ENCODE data around the gene BCO1. TPM values are rescaled to one million over a fixed set of nuclear protein-coding genes. Genes with fewer than 3 reads are reported as not detected.
A peak's percentile ranks its signal among the peaks of the same experiment; 100 is the strongest.

Gene BCO1, protein sequence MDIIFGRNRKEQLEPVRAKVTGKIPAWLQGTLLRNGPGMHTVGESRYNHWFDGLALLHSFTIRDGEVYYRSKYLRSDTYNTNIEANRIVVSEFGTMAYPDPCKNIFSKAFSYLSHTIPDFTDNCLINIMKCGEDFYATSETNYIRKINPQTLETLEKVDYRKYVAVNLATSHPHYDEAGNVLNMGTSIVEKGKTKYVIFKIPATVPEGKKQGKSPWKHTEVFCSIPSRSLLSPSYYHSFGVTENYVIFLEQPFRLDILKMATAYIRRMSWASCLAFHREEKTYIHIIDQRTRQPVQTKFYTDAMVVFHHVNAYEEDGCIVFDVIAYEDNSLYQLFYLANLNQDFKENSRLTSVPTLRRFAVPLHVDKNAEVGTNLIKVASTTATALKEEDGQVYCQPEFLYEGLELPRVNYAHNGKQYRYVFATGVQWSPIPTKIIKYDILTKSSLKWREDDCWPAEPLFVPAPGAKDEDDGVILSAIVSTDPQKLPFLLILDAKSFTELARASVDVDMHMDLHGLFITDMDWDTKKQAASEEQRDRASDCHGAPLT
- not detected for polyA plus RNA-seq (2012; ENCODE audit: missing spikeins)

GRCh38 chr16:81238296-81239011, at the start of gene BCO1:
BCO1 (plus strand) TSS chr16:81238689; CDS start chr16:81238909, 220 bp downstream.
- FAIRE-seq (no peak), DNase-seq (ENCODE audit: insufficient read length) (no peak)
- no peak for TF ChIP-seq TAF1 (IDR thresholded peaks at IDR 0.05; ENCODE audit: borderline replicate concordance, low read depth, low read length)
- TF ChIP-seq POLR2A (IDR thresholded peaks at IDR 0.05; ENCODE audit: low read depth, low read length), result no peak
- no peak for TF ChIP-seq POLR2AphosphoS5 (IDR thresholded peaks at IDR 0.05; ENCODE audit: low read depth, low read length)

DNA sequence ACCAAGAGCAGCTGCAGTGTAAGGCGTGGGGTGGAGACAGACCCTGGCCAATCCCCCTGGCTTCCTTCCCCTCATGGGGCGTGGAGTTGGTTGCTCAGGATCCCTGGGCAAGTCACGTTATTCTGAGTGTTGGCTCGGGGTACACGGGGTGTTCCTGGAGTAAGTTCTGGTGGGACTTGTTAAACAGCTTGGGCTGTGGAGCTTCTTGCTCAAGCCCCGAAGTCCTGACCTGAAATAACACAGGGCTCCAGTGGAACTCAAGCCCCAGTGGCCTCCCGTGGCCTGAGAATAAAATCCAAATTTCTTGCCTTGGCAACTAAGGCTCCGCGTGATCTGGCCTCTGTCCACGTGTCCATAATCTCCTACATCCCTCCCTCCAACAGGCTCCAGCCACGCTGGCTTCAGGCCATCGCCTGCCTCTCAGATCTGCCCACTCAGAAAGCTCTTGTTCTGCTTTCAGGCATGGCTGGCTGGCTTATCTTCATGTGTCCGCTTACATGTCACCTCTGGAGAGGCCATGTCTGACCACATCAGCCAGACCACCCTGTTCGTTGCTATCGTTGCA, 49.3 kb upstream of the BCO1 start:
- DNase-seq (ENCODE audit: insufficient read length) (no peak), FAIRE-seq (no peak)
- TF ChIP-seq POLR2AphosphoS5 (IDR thresholded peaks at IDR 0.05; ENCODE audit: low read depth, low read length) (no peak), POLR2A (IDR thresholded peaks at IDR 0.05; ENCODE audit: low read depth, low read length) (no peak), TAF1 (IDR thresholded peaks at IDR 0.05; ENCODE audit: borderline replicate concordance, low read depth, low read length) (no peak)

DNA sequence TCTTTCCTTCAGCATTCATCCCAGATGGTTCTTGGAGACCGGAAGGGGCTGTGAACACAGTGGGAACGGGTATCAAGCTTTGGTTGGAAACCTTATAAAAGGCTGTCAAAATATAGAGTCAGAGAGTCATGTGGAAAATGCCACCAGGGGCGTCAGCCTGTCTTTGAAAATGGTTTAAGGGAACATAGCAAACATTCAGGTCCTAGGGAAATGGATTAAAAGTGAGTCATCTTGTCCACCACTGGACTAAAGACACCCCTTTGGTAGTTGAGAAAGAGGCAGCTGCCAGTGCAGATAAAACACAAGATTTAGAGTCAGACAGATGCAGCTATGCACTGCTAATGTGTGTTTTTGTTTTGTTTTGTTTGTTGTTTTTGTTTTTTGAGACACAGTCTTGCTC, 47.8 kb upstream of the BCO1 start:
- TF ChIP-seq TAF1 (IDR thresholded peaks at IDR 0.05; ENCODE audit: borderline replicate concordance, low read depth, low read length), result no peak
- TF ChIP-seq POLR2AphosphoS5 (IDR thresholded peaks at IDR 0.05; ENCODE audit: low read depth, low read length), result no peak
- TF ChIP-seq POLR2A (IDR thresholded peaks at IDR 0.05; ENCODE audit: low read depth, low read length), result no peak
- no peak for DNase-seq (ENCODE audit: insufficient read length)
- no peak for FAIRE-seq

- no peak for FAIRE-seq
- DNase-seq (ENCODE audit: insufficient read length), result no peak
- TF ChIP-seq POLR2AphosphoS5 (IDR thresholded peaks at IDR 0.05; ENCODE audit: low read depth, low read length) (no peak), TAF1 (IDR thresholded peaks at IDR 0.05; ENCODE audit: borderline replicate concordance, low read depth, low read length) (no peak), POLR2A (IDR thresholded peaks at IDR 0.05; ENCODE audit: low read depth, low read length) (no peak)
These were observed 42.5 kb upstream of the BCO1 start for GRCh38 chr16:81195885-81196534.

- TF ChIP-seq POLR2A (IDR thresholded peaks at IDR 0.05; ENCODE audit: low read depth, low read length) (no peak), TAF1 (IDR thresholded peaks at IDR 0.05; ENCODE audit: borderline replicate concordance, low read depth, low read length) (no peak), POLR2AphosphoS5 (IDR thresholded peaks at IDR 0.05; ENCODE audit: low read depth, low read length) (no peak)
- no peak for FAIRE-seq
- DNase-seq (ENCODE audit: insufficient read length), result no peak
These were observed 39.9 kb upstream of the BCO1 start for GRCh38 chr16:81198635-81199034.

DNA sequence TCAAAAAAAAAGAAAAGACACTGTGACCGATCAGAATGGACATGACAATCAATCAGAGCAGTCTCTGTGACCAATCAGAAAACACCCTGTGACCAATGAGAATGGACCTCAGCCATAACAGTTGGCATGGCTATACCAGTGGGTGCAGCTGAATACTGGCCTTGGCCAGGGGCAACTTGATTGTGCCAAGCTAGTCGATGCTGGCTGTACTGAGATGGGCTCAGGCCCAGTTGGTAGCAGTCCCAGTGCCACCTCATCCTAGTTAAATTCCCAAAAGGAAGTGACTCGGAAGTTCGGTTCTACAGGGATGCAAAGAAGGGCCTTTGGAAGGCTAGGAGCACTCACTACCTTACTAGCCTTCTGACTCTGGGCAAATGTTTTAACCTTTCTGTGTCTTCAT, 37.2 kb upstream of the BCO1 start:
- no peak for TF ChIP-seq TAF1 (IDR thresholded peaks at IDR 0.05; ENCODE audit: borderline replicate concordance, low read depth, low read length)
- TF ChIP-seq POLR2AphosphoS5 (IDR thresholded peaks at IDR 0.05; ENCODE audit: low read depth, low read length), result no peak
- no peak for TF ChIP-seq POLR2A (IDR thresholded peaks at IDR 0.05; ENCODE audit: low read depth, low read length)

DNA sequence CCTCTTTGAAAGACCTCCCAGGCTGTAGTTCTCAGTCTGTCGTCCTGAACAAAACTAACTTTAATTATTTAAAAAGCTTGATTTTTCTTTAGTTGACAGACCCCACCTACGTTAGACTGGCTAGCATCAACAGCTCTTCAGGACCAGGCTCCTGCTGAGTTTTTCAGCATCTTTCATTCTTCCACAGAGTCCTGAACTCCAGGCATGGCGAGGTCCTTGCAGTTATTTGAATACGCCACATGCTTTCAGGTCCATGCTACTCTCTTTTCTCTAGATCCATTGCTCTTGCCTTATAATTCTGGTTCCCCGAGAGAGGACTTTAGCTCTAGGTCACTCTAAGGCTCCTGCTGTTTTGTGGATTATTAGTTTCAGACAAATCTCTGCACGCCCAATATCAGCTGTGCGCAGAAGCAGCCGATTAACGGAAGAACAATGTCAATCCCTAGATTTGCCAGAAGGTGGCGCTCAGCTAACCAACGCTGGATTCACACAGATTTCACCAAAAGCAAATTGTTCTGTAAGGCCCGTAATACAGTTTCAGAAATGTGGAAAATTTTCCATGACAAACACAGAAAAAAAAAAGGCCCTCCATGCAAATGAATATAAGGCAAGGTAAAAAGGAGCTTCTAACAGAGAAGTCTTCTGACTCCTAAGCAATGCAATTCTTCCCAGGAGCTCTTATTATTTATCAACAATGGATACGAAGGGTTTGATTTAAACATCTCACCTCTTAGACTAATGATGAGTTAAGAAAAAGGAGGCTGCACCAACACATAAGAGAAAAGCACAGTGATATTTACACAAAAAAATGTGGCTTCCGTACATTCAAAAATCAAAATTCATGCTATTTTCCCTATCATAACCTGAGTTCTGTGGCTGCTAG, 33.5 kb upstream of the BCO1 start:
- DNase-seq (ENCODE audit: insufficient read length) (peak; percentile 42), FAIRE-seq (no peak)
- TF ChIP-seq POLR2A (IDR thresholded peaks at IDR 0.05; ENCODE audit: low read depth, low read length) (no peak), POLR2AphosphoS5 (IDR thresholded peaks at IDR 0.05; ENCODE audit: low read depth, low read length) (no peak), TAF1 (IDR thresholded peaks at IDR 0.05; ENCODE audit: borderline replicate concordance, low read depth, low read length) (no peak)

More for the DNA sequence above, 37.2 kb upstream of the BCO1 start:
- DNase-seq (ENCODE audit: insufficient read length) (no peak), FAIRE-seq (no peak)

- no peak for TF ChIP-seq TAF1 (IDR thresholded peaks at IDR 0.05; ENCODE audit: borderline replicate concordance, low read depth, low read length)
- DNase-seq (ENCODE audit: insufficient read length) (no peak), FAIRE-seq (no peak)
These were observed 31.4 kb upstream of the BCO1 start for GRCh38 chr16:81207076-81207475.

- no peak for DNase-seq (ENCODE audit: insufficient read length)
- no peak for TF ChIP-seq TAF1 (IDR thresholded peaks at IDR 0.05; ENCODE audit: borderline replicate concordance, low read depth, low read length)
- TF ChIP-seq POLR2A (IDR thresholded peaks at IDR 0.05; ENCODE audit: low read depth, low read length), result no peak
- TF ChIP-seq POLR2AphosphoS5 (IDR thresholded peaks at IDR 0.05; ENCODE audit: low read depth, low read length), result no peak
- no peak for FAIRE-seq
These were observed 27.7 kb upstream of the BCO1 start for GRCh38 chr16:81210807-81211206.

DNA sequence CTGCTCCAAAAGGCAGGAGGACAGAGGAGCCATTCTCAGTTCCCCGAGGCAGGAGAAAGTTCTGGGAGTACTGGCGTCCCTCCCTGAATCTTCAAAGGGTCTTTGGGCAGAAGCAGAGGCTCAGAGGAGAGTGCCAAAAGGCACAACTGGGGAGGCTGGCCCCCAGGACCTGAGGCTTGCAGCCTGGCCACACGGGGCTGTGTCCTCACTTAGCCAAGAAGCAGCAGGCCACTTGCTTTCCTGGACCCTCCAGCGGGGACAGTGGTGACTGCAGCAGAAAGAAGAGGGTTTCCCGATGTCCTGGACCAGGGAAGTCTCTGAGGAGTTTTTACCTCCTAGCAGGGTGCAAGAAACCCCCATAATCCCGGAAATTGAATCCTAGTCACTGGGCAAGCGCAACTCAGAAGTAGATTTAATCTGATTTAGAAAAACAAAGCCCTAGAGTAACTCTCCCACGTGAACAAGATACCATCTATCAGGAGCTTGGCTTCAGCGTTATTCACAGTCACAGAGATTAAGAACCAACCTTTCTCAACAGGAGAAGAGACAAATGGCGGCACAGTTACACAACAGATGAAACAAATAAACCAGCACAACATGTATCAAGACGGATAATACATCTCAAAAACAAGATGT, 25.5 kb upstream of the BCO1 start:
- TF ChIP-seq TAF1 (IDR thresholded peaks at IDR 0.05; ENCODE audit: borderline replicate concordance, low read depth, low read length), result no peak
- no peak for TF ChIP-seq POLR2AphosphoS5 (IDR thresholded peaks at IDR 0.05; ENCODE audit: low read depth, low read length)
- TF ChIP-seq POLR2A (IDR thresholded peaks at IDR 0.05; ENCODE audit: low read depth, low read length), result no peak
- no peak for FAIRE-seq
- DNase-seq (ENCODE audit: insufficient read length), result no peak

Measured in GM12892 (cell line).